ENCODE results near the gene IL17F.

IL17F gene

DNA sequence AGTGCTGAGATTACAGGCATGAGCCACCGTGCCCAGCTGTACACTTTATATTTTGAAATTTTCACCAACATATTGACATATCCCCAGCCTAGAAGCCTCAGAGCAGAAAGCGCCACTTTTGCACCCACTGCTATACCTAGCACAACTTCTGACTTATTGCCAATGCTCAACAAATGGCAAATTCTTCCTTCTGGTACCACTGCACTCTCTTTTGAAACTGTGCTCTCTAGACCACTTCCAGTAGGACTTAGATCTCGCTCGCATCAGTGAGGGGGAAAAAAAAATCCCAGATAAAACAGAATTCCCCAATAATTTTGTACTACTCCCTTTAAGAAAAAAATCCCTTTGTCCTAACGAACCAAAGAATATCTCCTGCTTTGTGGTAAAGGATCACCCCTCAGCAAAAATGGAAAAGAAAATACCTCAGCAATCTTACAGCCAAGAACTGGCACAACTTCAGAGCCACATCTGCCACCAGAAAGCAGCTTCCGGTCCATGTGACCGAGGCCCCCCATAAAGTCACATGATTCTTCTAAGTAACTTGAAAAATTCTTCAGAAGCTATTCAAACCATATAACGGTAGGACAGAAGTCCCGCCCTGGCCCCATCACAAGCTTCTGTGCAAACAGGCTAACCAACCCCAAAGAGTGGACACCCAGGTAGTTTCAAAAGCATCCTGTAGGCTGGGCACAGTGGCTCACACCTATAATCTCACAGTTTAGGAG lies 18.5 kb upstream of the IL17F start:
- no peak overlapping the region for H3K4me3 ChIP-seq (ENCODE audit: low read depth, low read length)
- DNase-seq (ENCODE audit: low read depth), result no peak
- TF ChIP-seq, protein P1, sequence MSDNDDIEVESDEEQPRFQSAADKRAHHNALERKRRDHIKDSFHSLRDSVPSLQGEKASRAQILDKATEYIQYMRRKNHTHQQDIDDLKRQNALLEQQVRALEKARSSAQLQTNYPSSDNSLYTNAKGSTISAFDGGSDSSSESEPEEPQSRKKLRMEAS (IDR thresholded peaks at IDR 0.05; ENCODE audit: low read depth, low read length), result no peak
- TF ChIP-seq POLR2A (IDR thresholded peaks at IDR 0.05; ENCODE audit: extremely low read depth, insufficient read length) (no peak), MYC (IDR thresholded peaks at IDR 0.05; ENCODE audit: low read depth, low read length) (no peak)
- TF ChIP-seq, protein P2, sequence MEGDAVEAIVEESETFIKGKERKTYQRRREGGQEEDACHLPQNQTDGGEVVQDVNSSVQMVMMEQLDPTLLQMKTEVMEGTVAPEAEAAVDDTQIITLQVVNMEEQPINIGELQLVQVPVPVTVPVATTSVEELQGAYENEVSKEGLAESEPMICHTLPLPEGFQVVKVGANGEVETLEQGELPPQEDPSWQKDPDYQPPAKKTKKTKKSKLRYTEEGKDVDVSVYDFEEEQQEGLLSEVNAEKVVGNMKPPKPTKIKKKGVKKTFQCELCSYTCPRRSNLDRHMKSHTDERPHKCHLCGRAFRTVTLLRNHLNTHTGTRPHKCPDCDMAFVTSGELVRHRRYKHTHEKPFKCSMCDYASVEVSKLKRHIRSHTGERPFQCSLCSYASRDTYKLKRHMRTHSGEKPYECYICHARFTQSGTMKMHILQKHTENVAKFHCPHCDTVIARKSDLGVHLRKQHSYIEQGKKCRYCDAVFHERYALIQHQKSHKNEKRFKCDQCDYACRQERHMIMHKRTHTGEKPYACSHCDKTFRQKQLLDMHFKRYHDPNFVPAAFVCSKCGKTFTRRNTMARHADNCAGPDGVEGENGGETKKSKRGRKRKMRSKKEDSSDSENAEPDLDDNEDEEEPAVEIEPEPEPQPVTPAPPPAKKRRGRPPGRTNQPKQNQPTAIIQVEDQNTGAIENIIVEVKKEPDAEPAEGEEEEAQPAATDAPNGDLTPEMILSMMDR (IDR thresholded peaks at IDR 0.05; ENCODE audit: low read depth, low read length), result no peak

DNA sequence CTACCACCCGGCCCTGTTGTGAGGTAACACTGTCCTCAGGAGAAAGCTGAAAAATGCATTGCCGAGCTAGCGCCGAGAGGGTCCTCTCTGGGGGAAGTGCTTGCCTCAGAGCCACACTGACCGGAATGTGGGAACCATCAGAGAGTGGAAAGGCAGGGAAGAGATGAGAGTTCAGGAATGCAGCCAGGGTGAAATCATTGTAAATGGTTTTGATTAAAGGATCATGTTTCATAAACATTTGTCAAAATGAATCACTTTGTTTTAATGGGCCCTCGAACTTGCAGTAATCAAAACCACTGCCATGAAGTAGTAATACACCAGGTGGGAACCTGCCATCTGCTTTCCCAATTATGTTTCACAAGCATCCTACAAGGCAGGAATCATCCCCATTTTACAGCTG lies 16.9 kb upstream of the IL17F start:
- H3K4me3 ChIP-seq (ENCODE audit: low read depth, low read length), result no peak overlapping the region
- TF ChIP-seq, protein P2 (IDR thresholded peaks at IDR 0.05; ENCODE audit: low read depth, low read length), result no peak
- TF ChIP-seq MYC (IDR thresholded peaks at IDR 0.05; ENCODE audit: low read depth, low read length) (no peak), POLR2A (IDR thresholded peaks at IDR 0.05; ENCODE audit: extremely low read depth, insufficient read length) (no peak)
- TF ChIP-seq, protein P1 (IDR thresholded peaks at IDR 0.05; ENCODE audit: low read depth, low read length), result no peak
- DNase-seq (ENCODE audit: low read depth), result no peak

DNA sequence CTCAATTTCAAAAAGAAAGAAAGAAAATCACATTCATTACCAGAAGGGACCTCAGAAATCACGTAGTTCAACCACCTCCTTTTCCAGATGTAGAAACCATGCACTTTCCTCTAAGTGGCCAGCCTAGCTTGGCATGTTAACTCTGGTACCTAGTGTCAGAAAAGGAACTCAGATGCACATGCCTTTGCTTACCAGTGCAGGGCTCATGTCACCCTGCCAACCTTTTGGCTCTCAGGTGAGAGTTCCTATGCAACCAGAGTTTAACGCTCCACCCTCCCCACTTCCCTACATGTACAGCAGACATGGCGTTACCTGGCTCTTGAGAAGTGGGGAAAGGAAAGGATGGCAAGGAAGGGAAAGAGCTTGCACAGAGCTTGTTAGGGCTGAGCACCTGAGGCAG lies 16.3 kb upstream of the IL17F start:
- DNase-seq (ENCODE audit: low read depth), result no peak
- TF ChIP-seq MYC (IDR thresholded peaks at IDR 0.05; ENCODE audit: low read depth, low read length) (no peak), POLR2A (IDR thresholded peaks at IDR 0.05; ENCODE audit: extremely low read depth, insufficient read length) (no peak)
- TF ChIP-seq, protein P1 (IDR thresholded peaks at IDR 0.05; ENCODE audit: low read depth, low read length), result no peak
- TF ChIP-seq, protein P2 (IDR thresholded peaks at IDR 0.05; ENCODE audit: low read depth, low read length), result no peak
- H3K4me3 ChIP-seq (ENCODE audit: low read depth, low read length), result no peak overlapping the region

DNA sequence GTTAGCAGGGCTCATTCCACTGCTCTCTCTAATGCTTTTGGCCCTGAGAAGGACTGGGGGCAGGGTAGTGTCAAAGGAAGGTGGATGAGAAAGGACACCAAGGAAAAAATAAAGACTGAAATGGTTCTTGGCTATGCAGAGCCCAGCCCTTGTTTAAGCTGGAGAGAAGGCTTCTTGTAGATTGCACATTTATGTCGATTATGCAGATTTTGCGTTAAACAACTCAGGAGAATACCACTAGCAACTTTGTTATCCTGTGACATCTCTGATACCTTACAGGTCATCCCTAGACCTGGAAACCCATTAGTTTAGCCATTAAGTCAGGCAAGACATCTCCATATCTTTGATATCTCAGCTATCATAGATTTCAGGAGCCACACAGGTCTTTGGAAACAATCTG lies 11.1 kb upstream of the IL17F start:
- DNase-seq (ENCODE audit: low read depth), result no peak
- H3K4me3 ChIP-seq (ENCODE audit: low read depth, low read length), result no peak overlapping the region
- TF ChIP-seq POLR2A (IDR thresholded peaks at IDR 0.05; ENCODE audit: extremely low read depth, insufficient read length), result no peak

DNA sequence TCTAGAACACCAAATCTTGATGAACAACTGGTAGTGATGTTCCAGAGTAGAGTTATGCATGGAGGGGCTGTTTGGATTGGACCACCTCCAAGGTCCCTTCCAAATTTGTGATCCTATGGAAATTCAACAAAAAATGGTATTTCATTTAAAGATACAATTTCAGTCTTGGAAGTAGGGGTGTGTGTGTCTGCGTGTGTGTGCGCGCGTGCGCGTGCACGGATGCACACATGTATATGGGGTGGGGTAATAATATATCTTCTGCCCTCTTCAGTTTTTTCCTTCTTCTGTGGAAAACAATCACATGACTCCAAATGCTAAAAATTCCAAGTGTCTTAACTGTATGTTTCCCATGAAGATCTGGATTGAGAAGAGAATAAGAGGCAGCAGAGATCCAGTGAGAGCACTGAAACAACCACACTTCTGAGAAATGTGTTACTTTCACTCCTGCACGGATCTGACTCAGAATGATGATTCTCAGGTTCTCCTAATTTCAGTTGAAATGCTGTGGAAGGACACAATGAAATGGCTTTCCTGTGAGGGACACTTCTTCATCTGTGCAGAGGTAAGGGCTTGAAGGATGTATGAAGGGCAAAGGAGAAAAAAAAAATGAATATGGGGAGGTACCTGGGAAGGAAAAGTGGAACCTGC lies 10.6 kb upstream of the IL17F start:
- no peak overlapping the region for H3K4me3 ChIP-seq (ENCODE audit: low read depth, low read length)
- TF ChIP-seq, protein P2 (IDR thresholded peaks at IDR 0.05; ENCODE audit: low read depth, low read length), result no peak
- no peak for TF ChIP-seq MYC (IDR thresholded peaks at IDR 0.05; ENCODE audit: low read depth, low read length)
- TF ChIP-seq, protein P1 (IDR thresholded peaks at IDR 0.05; ENCODE audit: low read depth, low read length), result no peak
- TF ChIP-seq POLR2A (IDR thresholded peaks at IDR 0.05; ENCODE audit: extremely low read depth, insufficient read length), result no peak
- DNase-seq (ENCODE audit: low read depth), result no peak

DNA sequence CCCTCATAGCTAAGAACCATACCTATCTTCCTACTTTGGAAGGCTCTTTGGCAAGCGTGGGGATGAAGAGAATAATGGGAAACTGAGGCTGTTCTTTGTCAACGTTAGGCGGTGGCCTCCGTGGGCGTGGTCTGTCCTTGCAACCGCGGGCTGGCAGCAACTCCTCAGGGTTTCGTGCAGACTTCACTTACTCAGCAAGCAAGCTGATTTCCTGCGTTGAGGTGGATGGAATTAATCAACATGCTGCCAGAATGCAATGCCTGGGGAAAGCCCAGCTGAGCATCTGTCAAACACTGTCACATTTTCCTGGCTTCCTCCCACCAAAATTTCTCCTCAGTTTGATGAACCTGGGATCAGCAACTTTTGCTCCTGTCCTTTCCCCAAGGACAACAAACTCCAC lies 9.2 kb upstream of the IL17F start:
- TF ChIP-seq POLR2A (IDR thresholded peaks at IDR 0.05; ENCODE audit: extremely low read depth, insufficient read length), result no peak
- TF ChIP-seq, protein P2 (IDR thresholded peaks at IDR 0.05; ENCODE audit: low read depth, low read length), result no peak
- TF ChIP-seq MYC (IDR thresholded peaks at IDR 0.05; ENCODE audit: low read depth, low read length), result no peak
- TF ChIP-seq, protein P1 (IDR thresholded peaks at IDR 0.05; ENCODE audit: low read depth, low read length), result no peak
- no peak overlapping the region for H3K4me3 ChIP-seq (ENCODE audit: low read depth, low read length)
- no peak for DNase-seq (ENCODE audit: low read depth)
